Occipital lobe (tissue), 2 donors: Measurements from ENCODE around the gene SGSH. TPM values are rescaled to one million over a fixed set of nuclear protein-coding genes. Genes with fewer than 3 reads are reported as not detected.
"Not testable (repeated sequence)": the region's sequence is repeated elsewhere in the genome, so short reads cannot be mapped to it uniquely, and the experiment has no call there.

ENCODE experiments used
- DNase-seq: peaks from one replicate; lab custom pipeline; 2025; lab: John Stamatoyannopoulos, UW
- total RNA-seq: library from RNA; depleted of rRNA; stranded (reverse); fragments of >200 nt; gene quantifications from one replicate; pipeline ENCODE4 v1.2.3, GENCODE V29; 2014

Gene SGSH
- total RNA-seq, 1 donor from 2014 or later, result 1.9 TPM

GRCh38 chr17:80212109-80212508 lies 8.0 kb downstream of the SGSH start:
- DNase-seq, result no peak

GRCh38 chr17:80210348-80211108 lies 9.6 kb downstream of the SGSH start:
- DNase-seq, result no peak

GRCh38 chr17:80209765-80210164 lies 10.4 kb downstream of the SGSH start:
- no peak for DNase-seq

- DNase-seq, result no peak
Observed at GRCh38 chr17:80208050-80208449, 12.1 kb downstream of the SGSH start.

GRCh38 chr17:80205811-80206210 lies 14.3 kb downstream of the SGSH start:
- DNase-seq, result no peak

- no peak for DNase-seq
Observed at GRCh38 chr17:80204626-80205468, 15.3 kb downstream of the SGSH start.

GRCh38 chr17:80203471-80203963 lies 16.6 kb downstream of the SGSH start:
- DNase-seq, result no peak

GRCh38 chr17:80202197-80202596 lies 17.9 kb downstream of the SGSH start:
- DNase-seq, result no peak

GRCh38 chr17:80201446-80201845 lies 18.7 kb downstream of the SGSH start:
- no peak for DNase-seq

GRCh38 chr17:80199295-80199694 lies 20.8 kb downstream of the SGSH start:
- not testable (repeated sequence) for DNase-seq

- DNase-seq, result no peak
Observed at GRCh38 chr17:80198144-80198661, 21.9 kb downstream of the SGSH start.

GRCh38 chr17:80196652-80197051 lies 23.5 kb downstream of the SGSH start:
- no peak for DNase-seq

GRCh38 chr17:80195671-80196529 lies 24.2 kb downstream of the SGSH start:
- no peak for DNase-seq

GRCh38 chr17:80195141-80195540 lies 25.0 kb downstream of the SGSH start:
- no peak for DNase-seq

GRCh38 chr17:80191865-80192661 lies 28.1 kb downstream of the SGSH start:
- DNase-seq, result no peak

GRCh38 chr17:80191192-80191591 lies 28.9 kb downstream of the SGSH start:
- no peak for DNase-seq

GRCh38 chr17:80190716-80191115 lies 29.4 kb downstream of the SGSH start:
- no peak for DNase-seq

- DNase-seq, result no peak
Observed at GRCh38 chr17:80189611-80190010, 30.5 kb downstream of the SGSH start.

GRCh38 chr17:80187515-80187941 lies 32.6 kb downstream of the SGSH start:
- DNase-seq, result no peak

- no peak for DNase-seq
Observed at GRCh38 chr17:80187090-80187489, 33.0 kb downstream of the SGSH start.
